ENCODE results near the gene HOXC9.

HOXC9 gene

GRCh38 chr12:53976172-53976822, 23.7 kb upstream of the HOXC9 start:
- no peak for TF ChIP-seq CTCF (conservative IDR thresholded peaks at IDR 0.05; ENCODE audit: control insufficient read depth, insufficient read depth, low read depth, low read length)
- H3K4me3 ChIP-seq (ENCODE audit: control insufficient read depth, low read depth, low read length): no peak overlapping the region
- no peak for DNase-seq (ENCODE audit: low read depth)

GRCh38 chr12:53976823-53977595, 23.0 kb upstream of the HOXC9 start:
- H3K4me3 ChIP-seq (ENCODE audit: control insufficient read depth, low read depth, low read length): no peak overlapping the region

GRCh38 chr12:53977596-53978445, 22.1 kb upstream of the HOXC9 start:
- no peak for DNase-seq (ENCODE audit: low read depth)
- H3K4me3 ChIP-seq (ENCODE audit: control insufficient read depth, low read depth, low read length): no peak overlapping the region
- no peak for TF ChIP-seq CTCF (conservative IDR thresholded peaks at IDR 0.05; ENCODE audit: control insufficient read depth, insufficient read depth, low read depth, low read length)

More at GRCh38 chr12:53976823-53977595, 23.0 kb upstream of the HOXC9 start:
- no peak for TF ChIP-seq CTCF (conservative IDR thresholded peaks at IDR 0.05; ENCODE audit: control insufficient read depth, insufficient read depth, low read depth, low read length)
- DNase-seq (ENCODE audit: low read depth): no peak

GRCh38 chr12:53978477-53979356, 21.2 kb upstream of the HOXC9 start:
- no peak for DNase-seq (ENCODE audit: low read depth)
- H3K4me3 ChIP-seq (ENCODE audit: control insufficient read depth, low read depth, low read length): no peak overlapping the region
- no peak for TF ChIP-seq CTCF (conservative IDR thresholded peaks at IDR 0.05; ENCODE audit: control insufficient read depth, insufficient read depth, low read depth, low read length)

- DNase-seq (ENCODE audit: low read depth): no peak
- no peak overlapping the region for H3K4me3 ChIP-seq (ENCODE audit: control insufficient read depth, low read depth, low read length)
- TF ChIP-seq CTCF (conservative IDR thresholded peaks at IDR 0.05; ENCODE audit: control insufficient read depth, insufficient read depth, low read depth, low read length): no peak
These were observed 19.7 kb upstream of the HOXC9 start for GRCh38 chr12:53980104-53980801.

All from fibroblast of mammary gland (primary cell).